Renal cortical epithelial cell (primary cell): ENCODE measurements around the gene LRRC42. TPM values are rescaled to one million over a fixed set of nuclear protein-coding genes. Genes with fewer than 3 reads are reported as not detected.

Experiments
- DNase-seq: peaks from one replicate; pipeline ENCODE4 v3.0.0-alpha.2; 2011; ENCODE audit warnings: low read depth
- total RNA-seq: library from RNA; depleted of rRNA; stranded (reverse); fragments of >200 nt; gene quantifications from 2 replicates; pipeline ENCODE4 v1.2.3, GENCODE V29; 2014

LRRC42 gene
- total RNA-seq, 1 donor from 2014 or later = 38.6 TPM

DNA sequence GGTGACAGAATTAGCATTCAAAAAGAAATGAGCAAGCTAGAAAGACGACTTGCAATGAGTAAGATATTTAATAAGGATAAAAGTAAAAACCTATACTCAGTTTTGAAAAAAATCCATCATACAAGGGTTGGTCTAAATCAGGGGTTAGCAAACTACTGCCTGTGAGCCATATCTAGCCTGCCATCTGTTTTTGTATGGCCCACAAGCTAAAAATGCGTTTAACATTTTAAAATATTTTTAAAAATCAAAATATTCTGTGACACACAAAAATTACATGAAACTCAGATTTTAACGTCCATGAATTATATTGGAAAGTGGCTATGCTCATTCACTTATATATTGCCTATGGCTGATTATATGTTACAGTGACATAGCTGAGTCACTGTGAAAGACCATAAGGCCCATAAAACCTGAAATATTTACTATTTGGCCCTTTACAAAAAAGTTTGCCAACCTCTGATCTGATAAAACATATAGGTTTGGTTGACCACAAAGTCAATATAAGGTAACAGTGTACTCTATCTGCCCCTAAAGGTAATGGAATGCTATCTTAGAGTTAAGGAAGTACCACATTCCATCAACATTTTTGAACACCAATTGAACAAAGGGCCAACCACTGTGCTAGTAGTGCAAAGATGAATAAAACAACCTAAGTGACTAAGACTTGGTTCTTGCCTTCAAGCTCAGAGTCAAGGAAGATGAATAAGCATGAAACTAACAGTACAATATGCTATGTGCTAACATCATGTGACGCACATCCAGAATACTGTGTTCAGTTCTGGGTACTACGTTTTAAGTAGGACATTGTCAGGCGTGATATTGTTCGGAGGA is 3.8 kb upstream of the LRRC42 start:
- DNase-seq = no peak

DNA sequence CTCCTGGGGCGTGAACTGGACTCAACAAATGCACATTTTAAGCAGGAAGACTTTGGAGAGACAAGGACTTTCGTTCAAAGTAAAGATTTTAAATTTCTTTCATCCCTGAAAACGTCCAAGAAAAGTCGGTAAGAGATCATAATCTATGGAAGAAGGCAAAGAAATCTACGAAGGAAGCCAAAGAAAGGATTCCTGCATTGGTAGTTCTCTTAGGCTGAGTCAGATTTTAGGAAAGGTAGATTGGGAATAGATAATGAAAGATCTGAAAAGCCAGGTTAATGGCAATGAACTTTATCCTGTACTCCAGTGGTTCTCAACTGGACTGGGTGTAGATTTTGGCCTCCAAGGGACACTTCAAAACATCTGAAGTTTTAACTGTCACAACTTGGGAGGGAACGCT is 3.1 kb upstream of the LRRC42 start:
- DNase-seq = no peak

DNA sequence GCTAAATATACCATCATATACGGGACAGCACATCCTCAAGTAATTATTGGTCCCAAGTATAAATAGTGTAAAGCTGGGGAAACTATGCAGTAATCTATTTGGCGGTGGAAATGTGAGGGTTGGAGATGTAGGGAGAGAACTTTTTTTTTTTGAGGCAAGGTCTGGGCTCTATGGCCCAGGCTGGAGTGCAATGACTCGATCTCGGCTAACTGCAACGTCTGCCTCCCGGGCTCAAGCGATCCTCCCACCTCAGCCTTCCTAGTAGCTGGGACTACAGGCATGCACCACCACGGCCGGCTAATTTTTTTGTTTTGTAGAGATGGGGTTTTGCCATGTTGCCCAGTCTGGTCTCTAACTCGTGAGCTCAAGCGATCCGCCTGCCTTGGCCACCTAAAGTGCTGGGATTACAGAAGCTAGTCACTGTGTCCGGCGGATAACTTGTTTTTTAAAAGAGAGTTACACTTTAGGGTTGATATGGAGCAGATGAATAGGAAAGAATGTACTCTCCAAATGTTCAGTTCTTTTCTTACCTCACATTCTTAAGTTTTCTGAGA is 2.6 kb upstream of the LRRC42 start:
- no peak for DNase-seq

DNA sequence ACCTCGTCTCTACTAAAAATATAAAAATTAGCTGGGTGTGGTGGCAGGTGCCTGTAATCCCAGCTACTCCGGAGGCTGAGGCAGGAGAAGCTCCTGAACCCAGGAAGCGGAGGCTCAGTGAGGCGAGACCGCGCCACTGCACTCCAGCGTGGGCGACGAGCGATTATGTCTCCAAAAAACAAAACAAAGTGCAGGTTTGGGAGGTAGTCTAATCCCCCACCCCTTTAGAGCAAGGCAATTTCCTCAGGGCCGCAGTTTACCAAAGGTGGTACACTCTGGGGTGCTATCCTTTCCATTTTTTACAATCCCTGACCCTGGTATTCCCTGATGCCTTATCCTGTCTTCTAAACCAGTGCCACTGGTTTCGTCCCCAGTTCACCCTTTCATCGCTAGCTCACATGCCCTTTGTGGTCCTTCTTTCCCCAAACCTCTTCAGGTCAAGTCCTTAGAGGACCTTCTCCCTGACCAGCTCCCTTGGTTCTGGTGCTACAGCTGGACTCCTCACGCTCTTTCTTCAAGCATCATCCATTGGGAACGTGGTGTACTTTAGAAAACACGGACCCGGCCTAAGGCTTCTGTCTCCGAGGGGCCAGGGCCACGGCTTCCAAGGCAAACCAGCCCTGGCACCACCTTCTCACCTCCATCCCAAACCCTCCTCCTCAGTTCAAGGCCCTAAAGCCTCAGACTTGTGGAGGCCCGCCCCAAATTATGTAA is 1.5 kb upstream of the LRRC42 start:
- DNase-seq = no peak

DNA sequence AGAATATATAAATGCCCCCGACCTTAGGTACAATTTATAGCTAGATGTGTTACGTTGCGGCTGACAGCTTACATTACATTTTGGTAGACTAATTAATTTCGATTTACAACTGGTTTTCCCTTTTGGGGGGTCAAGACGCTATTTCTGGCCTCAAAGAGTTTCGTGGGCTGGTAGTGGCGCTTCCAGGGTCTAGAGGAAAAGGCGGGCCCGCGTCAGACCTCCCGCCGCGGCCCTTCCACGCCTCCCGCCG is 1.0 kb upstream of the LRRC42 start:
- no peak for DNase-seq

DNA sequence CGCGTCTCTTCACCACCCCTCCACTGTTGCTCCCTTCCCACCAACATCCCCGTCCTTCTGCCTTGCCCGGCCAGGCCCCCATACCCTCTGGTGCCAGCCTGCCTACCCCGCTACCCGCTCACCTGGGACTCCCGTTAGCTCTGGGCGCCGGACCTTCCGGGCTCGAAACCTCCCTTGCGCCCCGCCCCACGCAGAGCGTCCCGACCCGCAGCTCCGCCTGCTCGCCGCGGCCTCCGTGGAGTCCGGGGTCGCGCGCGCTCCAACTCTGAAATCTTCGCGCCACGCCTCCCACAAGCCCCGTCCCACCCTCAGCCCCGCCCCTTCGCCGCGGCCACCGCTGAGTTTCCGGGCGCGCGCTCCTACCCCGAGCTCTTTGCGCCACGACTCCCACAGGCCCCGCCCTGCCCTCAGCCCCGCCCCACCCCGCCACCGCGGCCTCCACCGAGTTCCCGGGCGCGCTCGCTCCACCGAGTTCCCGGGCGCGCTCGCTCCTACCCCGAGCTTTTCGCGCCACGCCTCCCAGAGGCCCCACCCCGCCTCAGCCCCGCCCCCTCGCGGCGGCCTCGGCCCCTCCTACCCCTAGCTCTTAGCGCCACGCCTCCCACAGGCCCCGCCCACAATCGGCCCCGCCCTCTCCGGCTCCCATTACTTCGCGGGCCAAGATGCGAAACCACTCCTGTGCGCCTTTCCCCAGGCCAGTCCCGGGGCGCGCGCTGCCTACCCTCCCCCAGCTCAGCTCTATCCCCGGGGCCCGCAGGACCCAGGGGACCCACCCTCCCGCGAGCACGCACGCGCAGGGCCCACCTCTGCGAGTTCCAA is 508 bp upstream of the LRRC42 start, which contains the start of gene IFT25:
IFT25 (minus strand) TSS at position 267 of the 819 bp plus-strand sequence. CDS start 5,617 bp downstream, outside the sequence.
- DNase-seq = peak; percentile 67

DNA sequence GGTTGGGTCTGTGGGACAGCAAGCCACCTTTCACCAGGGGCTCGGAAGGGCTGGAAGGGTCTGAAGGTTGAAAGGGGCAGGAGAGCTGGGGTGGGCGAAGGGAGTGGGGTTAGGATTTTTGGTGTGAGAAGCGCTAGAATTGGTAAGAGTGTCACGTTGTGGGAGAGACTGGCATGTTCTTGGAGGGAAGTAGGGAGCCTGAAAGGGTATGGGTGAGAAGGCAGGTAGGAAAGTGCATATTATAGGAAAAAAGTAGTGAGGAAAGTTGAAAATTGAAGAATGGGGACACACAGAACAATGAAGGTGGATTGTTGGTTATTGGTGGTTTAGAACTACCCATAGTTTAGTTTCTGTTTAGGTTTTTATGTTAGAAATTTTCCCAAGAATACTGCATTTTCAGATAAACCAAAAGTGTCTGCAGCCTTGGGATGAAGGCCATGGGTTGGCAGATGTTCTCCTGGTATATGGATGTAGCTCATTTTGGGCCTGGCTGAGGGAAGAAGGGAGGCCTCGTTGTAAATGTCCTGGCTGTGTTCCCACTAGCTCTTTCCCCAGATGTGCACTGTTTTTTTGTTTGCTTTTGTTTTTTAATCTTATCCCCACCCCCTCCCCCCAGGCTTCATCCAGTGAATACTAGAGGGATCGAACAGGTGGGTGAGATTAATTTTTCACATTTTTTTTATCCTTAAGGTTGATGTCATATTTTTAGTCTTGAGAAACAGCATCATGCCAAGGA is 1.2 kb downstream of the LRRC42 start:
- DNase-seq = no peak

DNA sequence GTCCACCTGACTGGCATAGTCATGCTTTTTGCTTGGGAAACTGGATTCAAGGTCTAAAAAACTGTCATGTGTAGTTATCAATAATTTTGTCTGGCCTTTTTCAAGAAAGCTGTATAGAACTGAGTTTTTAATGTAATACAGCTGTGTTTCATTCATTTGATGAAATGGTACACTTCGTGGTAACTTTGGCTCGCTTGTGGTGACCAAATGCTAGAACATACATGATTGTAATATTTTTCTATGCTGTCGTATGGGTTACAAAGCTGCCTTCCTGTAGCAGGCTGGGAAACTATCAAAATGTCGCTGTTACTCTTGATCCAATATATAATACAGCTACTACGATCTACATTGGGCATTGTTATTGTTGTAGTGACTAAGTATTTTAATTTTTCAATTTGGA is 2.1 kb downstream of the LRRC42 start:
- no peak for DNase-seq

DNA sequence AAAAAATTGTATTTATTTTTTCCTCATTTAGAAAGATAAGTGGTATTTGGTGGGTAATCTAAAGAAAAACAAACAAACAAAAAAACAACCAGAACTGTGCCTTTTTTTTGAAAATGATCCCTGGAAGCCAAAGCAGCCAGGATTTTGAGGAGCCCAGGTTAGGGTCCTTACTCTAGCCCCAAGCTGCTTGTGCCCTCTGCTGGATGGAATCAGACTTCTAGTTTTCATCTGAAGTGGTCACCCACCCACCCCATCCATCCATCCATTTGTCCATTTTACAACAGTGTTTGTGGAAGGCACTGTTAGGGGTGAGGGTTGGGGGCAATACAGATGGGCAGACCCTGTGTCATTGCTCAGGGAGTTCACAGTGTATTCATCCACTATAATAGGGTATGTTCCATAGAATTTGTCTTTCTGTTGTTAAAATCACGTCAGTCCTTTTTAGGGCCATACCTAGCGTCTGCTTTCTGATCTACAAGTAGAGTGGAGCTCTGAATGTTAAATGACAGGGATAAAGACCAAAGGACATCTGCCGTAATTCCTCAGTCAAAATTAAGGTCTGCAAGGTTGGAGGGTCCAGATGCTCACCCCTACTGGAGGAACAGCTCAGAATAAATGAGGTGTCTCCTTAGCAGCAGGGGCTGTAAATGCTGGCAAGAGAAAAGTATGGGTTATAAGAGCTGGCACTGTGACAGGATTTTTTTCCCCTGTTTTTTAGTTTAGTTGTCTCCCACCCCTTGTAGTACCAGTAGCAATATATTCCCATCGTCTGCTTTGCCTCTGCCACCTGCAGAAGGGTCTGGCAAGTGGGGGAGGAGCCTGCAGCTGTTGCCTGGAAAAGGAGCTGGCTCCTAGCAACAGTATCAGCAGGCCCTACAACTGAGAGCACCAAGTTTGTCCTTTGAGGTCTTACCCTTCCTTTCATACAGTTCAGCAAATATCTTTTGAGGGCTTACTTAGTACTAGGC is 3.2 kb downstream of the LRRC42 start:
- peak; percentile 51 for DNase-seq

DNA sequence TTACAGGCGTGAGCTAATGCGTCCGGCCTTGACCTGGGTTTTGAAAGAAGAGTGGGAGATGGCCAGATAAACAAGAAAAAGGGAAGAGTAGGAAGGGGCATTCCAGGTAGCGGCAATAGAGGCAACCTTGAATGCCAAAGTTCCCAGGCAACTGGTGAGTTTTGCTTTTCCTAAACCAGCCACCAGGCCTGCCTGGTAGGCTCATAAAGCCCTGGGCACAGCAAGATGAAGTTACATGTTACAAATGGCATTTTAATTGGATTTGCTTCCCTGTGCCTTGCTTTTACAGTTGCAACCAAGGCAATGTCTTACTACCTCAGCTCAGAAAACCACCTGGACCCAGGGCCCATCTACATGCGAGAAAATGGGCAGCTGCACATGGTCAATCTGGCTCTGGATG is 5.5 kb downstream of the LRRC42 start:
- DNase-seq = no peak

DNA sequence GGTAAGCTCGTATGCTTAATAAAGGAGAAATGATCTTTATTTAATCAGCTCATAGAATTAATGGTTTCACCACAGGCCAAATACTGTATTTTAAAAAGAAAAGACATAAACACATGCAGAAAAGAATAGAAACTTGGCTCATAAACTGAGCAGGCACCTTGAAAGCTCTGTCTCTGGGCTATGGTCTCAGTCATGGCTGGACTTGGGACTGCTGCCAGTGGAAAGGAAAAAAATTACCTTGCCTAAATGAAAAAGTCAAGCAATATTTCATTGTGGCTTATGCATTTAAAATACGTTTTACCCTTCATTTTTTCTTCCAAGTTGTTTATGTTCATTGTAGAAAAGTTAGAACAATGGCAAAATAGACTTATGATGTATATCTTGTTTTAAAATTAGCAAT is 8.0 kb downstream of the LRRC42 start:
- DNase-seq = no peak

DNA sequence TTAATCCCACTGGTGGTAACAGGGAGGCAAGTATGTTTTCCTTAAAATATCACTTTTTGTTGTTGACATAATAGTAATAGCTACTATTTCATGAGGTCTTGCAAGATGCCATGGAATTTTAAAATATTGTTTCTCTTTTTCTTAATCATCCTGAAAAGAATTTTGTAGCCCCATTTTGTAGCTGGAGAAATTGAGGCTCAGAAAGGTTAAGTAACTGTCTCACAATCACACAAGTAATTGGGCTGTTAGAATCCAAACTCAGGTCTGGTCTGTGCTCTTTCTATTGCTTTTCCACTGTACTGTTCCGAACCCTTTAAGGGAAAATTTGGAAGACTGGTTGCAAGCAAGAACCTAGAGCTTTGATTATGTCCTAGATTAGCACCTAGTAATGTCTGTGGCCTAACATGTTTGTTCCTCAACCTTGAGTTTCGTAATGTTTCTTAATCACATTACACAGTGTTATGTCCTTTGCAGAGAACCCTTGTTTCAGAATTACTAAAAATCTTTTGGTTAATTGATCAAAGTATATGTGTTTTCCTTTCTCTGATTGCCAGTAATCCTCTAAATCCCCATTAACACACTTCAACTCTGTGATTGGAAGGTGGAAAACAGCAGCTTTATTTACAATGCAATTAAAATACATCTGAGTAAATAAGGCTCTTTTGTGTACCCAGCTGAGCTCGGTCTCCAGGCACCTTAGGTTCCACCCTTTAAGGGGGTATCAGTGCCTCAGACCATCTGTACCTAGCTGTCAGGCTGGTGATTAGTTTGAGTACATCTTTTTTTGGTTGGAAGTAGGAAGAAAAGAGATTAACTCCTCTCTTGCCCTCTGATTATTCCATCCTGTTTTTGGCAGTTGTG is 10.4 kb downstream of the LRRC42 start:
- DNase-seq = peak; percentile 62

DNA sequence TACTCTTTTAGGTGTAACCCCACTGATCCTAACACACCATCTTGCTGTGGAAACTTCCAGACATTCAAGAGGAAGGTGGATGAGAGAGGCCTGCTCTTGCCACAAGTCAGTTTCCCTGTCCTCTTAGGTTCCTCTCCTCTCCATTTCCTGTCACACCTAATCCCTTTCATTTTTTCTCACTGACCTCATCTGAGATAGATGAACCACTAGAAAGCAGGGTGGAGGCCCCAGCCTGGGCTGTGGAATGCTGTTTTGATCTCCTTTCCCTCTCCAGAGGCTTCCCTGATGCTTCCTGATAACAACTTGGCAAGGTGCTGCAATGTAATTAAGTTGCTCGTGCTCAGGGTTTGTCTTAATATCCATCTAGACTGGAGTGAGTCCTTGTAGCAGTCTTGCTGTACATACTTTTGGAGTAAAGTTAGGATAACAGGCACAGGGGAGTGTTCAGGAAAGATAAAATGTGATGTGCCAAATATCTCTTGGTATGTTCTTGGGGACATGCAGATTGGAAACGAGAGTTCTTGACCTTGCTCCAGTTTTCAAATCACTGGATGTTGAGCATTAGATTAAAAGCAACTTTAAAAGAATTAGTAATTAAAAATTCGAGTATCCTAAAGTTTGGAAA is 11.2 kb downstream of the LRRC42 start:
- peak; percentile 58 for DNase-seq

DNA sequence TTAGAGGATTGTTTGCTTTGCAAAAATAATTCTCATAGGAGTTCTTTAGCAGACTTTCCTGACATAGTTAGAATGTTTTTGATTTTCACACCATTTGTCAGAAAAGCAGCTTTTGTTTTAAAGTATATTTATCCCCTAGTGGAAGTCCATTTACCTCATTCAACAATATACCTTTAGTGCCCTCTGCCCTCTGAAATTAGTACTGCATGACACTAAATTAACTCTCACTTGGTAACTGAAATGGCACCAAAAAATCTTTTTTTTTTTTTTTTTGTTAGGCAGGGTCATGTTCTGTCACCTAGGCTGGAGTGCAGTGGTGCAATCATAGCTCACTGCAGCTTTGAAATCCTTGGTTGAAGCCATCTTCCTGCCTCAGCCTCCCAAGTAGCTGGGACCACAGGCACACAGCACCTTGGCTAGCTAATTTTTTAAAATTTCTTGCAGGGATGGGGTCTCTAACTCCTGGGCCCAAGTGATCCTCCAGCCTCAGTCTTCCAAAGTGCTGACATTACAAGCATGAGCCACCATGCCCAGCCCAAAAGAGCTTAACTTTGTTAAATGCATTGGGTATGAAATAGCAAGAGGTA is 13.6 kb downstream of the LRRC42 start:
- peak; percentile 39 for DNase-seq

DNA sequence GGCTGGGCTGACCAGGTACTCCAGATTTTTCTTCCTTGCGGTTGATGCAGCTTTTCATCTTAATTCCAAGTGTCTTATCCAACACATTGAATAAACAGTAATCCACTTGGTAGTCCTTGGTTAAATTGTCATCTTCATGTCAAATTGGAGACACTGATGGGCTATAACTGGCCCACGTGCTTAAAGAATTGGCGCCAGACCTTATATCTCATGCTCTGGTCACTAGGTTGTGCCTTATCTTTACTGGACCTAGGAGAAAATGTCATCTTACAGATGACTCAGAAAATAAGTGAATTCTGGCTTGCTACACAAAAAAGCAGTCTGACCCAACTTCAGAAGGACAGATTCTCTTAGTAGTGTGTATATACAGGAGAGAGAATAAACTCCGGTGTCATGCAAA is 16.2 kb downstream of the LRRC42 start:
- no peak for DNase-seq

DNA sequence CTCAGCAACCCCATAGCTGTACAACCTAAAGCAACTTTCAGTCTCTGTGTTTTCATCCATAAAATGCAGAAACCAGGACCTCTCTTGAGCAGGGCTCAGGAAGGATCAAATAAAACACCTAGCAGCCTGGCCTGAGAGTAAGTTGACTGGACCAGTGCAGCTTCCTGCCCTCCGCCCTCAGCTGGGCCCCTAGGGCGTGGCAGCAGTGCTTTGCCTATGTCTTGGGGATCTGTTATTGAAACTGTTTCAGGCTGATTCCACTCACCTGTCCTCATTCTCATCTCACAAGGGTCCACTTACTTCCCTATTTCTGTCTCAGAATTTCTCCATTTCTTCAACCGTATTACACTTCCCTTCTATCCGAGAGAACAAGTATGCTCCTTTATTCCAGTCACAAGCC is 17.3 kb downstream of the LRRC42 start:
- DNase-seq = no peak

DNA sequence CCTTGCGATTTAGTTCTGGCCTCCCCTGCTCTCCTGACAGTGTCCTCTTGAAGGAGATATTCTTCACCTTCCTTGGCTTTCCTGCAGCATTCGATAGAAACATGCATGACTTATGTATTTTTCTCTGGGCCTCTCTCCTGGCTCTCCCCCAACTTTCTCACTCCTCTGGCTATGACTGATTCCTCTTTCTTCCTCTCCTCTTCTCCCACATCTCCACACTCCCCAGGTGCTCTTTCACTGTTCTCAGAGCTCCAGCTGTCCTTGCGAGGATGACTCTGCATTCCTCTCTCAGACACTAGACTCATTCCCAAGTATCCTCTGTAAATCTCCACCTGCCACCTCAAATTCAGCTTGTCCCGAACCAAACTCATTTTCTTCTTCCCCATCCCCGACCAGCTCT is 18.0 kb downstream of the LRRC42 start:
- DNase-seq = no peak

DNA sequence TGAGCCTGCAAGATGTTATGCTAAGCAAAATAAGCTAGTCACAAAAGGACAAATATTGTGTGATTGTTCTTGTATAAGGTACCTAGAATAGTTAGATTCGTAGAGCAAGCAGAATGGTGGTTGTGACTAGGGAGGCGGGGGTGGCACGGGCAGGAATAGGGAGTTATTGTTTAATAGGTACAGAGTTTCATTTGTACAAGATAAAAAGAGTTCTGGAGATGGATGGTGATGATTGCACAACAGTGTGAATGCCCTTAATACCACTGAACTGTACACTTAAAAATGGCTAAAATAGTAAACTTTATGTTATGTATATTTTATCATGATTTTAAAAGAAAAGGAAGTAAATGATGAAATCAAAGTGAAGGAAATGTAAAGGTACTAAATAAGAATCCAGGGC is 20.6 kb downstream of the LRRC42 start:
- DNase-seq = no peak
